IMR-90 (cell line): ENCODE measurements around the gene TTC23. TPM values are rescaled to one million over a fixed set of nuclear protein-coding genes. Genes with fewer than 3 reads are reported as not detected.

Experiments used
- ATAC-seq: fragments of 200-7000 bp; cut with Tn5 transposase; 2 replicates; pipeline ENCODE4 v1.9.1; 2020; ENCODE audit warnings: low read depth, mild to moderate bottlenecking, moderate library complexity
- BruUV-seq: library from RNA; stranded (reverse); fragments of 400-500 nt; replicated peaks from 2 replicates; lab custom pipeline; 2021; lab: Mats Ljungman, UMichigan
- CTCF ChIA-PET: fragments of 300-600 bp; formaldehyde crosslinking; extraction: SDS; loops from one replicate; lab custom pipeline; 2021; ENCODE audit warnings: antibody characterized with exemption; lab: Yijun Ruan, JAX
- POLR2A ChIA-PET: fragments of 300-600 bp; sonication (Branson Sonifier 250); formaldehyde crosslinking; loops from one replicate; lab custom pipeline; 2022; ENCODE audit warnings: antibody characterized with exemption; ENCODE audit not compliant: unreplicated experiment; lab: Charles Lee
- DNase-seq: peaks from one replicate; pipeline ENCODE4 v3.0.0; 2013
- H2AFZ ChIP-seq: replicated peaks from 2 replicates; pipeline ENCODE3; 2013; ENCODE audit warnings: low read length, mild to moderate bottlenecking; ENCODE audit not compliant: poor library complexity
- H2AK5ac ChIP-seq: 2 replicates; pipeline ENCODE4 v1.6.1; 2013; ENCODE audit warnings: low read depth, low read length, inconsistent platforms
- H2AK9ac ChIP-seq: replicated peaks from 2 replicates; pipeline ENCODE3; 2013; ENCODE audit warnings: mild to moderate bottlenecking, low read depth, low read length, moderate library complexity; ENCODE audit not compliant: poor library complexity
- H2BK120ac ChIP-seq: 2 replicates; pipeline ENCODE4 v1.6.1; 2013; ENCODE audit warnings: low read depth, low read length, inconsistent platforms
- H2BK15ac ChIP-seq: 3 replicates; pipeline ENCODE4 v1.6.1; 2013; ENCODE audit warnings: low read depth, low read length, inconsistent platforms
- H2BK20ac ChIP-seq: 2 replicates; pipeline ENCODE4 v1.6.1; 2013; ENCODE audit warnings: low read depth, mild to moderate bottlenecking, inconsistent platforms, low read length, moderate library complexity
- H2BK5ac ChIP-seq: 2 replicates; pipeline ENCODE4 v1.6.1; 2013; ENCODE audit warnings: mild to moderate bottlenecking, low read depth, low read length, inconsistent platforms; ENCODE audit not compliant: poor library complexity, severe bottlenecking
- H3K14ac ChIP-seq: replicated peaks from 2 replicates; pipeline ENCODE4 v1.6.1; 2013; ENCODE audit warnings: low read depth, low read length, inconsistent platforms
- H3K18ac ChIP-seq: 2 replicates; pipeline ENCODE4 v1.6.1; 2013; ENCODE audit warnings: low read depth, low read length, control low read depth
- H3K23ac ChIP-seq: 2 replicates; pipeline ENCODE4 v1.6.1; 2013; ENCODE audit warnings: low read depth, low read length, inconsistent platforms
- H3K27ac ChIP-seq: 2 replicates; pipeline ENCODE4 v1.5.1; 2013; ENCODE audit warnings: mild to moderate bottlenecking, control low read depth, low read length; ENCODE audit not compliant: insufficient read depth
- H3K27me3 ChIP-seq: 2 replicates; pipeline ENCODE4 v1.6.1; 2013; ENCODE audit warnings: low read length; ENCODE audit not compliant: control insufficient read depth, insufficient read depth
- H3K36me3 ChIP-seq: 2 replicates; pipeline ENCODE4 v1.6.1; 2013; ENCODE audit warnings: low read length, mixed read lengths; ENCODE audit not compliant: control insufficient read depth, insufficient read depth
- H3K4ac ChIP-seq: 2 replicates; pipeline ENCODE4 v1.6.1; 2013; ENCODE audit warnings: low read depth, low read length, inconsistent platforms
- H3K4me1 ChIP-seq: 2 replicates; pipeline ENCODE4 v1.6.1; 2013; ENCODE audit warnings: low read length, mixed read lengths; ENCODE audit not compliant: control insufficient read depth, insufficient read depth
- H3K4me2 ChIP-seq: 2 replicates; pipeline ENCODE4 v1.6.1; 2013; ENCODE audit warnings: low read depth, mild to moderate bottlenecking, control low read depth, low read length, moderate library complexity
- H3K4me3 ChIP-seq: 2 replicates; pipeline ENCODE4 v1.5.1; 2013; ENCODE audit warnings: low read depth, mild to moderate bottlenecking, control low read depth, low read length, moderate library complexity; ENCODE audit not compliant: insufficient read depth
- H3K56ac ChIP-seq: 2 replicates; pipeline ENCODE4 v1.6.1; 2013; ENCODE audit warnings: low read length, inconsistent platforms; ENCODE audit not compliant: insufficient read depth; ENCODE audit errors: extremely low read depth
- H3K79me1 ChIP-seq, 2 experiments: 2 replicates each; pipeline ENCODE4 v1.6.1; 2013; ENCODE audit warnings: low read length in 2 of 2, inconsistent platforms in 1 of 2, low read depth in 1 of 2
- H3K9ac ChIP-seq: 2 replicates; pipeline ENCODE4 v1.6.1; 2013; ENCODE audit warnings: low read depth, low read length, control low read depth
- H3K9me1 ChIP-seq: 2 replicates; pipeline ENCODE4 v1.6.1; 2013; ENCODE audit warnings: low read length, inconsistent platforms; ENCODE audit not compliant: insufficient read depth
- H3K9me3 ChIP-seq: 2 replicates; pipeline ENCODE4 v1.6.1; 2013; ENCODE audit warnings: low read length; ENCODE audit not compliant: control insufficient read depth, insufficient read depth
- H4K20me1 ChIP-seq: 2 replicates; pipeline ENCODE4 v1.6.1; 2013; ENCODE audit warnings: low read length, inconsistent platforms; ENCODE audit not compliant: insufficient read depth
- H4K5ac ChIP-seq: 2 replicates; pipeline ENCODE4 v1.6.1; 2013; ENCODE audit warnings: mild to moderate bottlenecking, low read depth, low read length, control low read depth
- H4K8ac ChIP-seq, 2 experiments: 2 replicates each; pipeline ENCODE4 v1.6.1; 2013; ENCODE audit warnings: low read depth in 2 of 2, low read length in 2 of 2, control low read depth in 1 of 2, inconsistent platforms in 1 of 2
- H4K91ac ChIP-seq: 2 replicates; pipeline ENCODE4 v1.6.1; 2013; ENCODE audit warnings: low read depth, low read length, inconsistent platforms; ENCODE audit not compliant: insufficient read depth
- NFE2L2 ChIP-seq: fragments of 150-350 bp; IDR thresholded peaks from 2 replicates; pipeline ENCODE4 v1.6.1; 2016; ENCODE audit warnings: low read depth, mild to moderate bottlenecking, low read length
- WGBS, 2 experiments: methylation state at CpG; one replicate each; pipeline versions ENCODE4 v1.1.5 to v1.1.7; 2013; ENCODE audit warnings: missing lambda C conversion rate in 2 of 2; ENCODE audit not compliant: insufficient read length in 1 of 2; ENCODE audit errors: extremely low coverage in 2 of 2; 5-methylcytosine and 5-hydroxymethylcytosine counted together
- dilution Hi-C: fragments of 300-500 bp; cut with HindIII; formaldehyde crosslinking; loops from one replicate; pipeline ENCODE4 v1.14.3; 2018; ENCODE audit warnings: low sequenced_read_pairs; ENCODE audit not compliant: unreplicated experiment
- in situ Hi-C: fragments of 300-500 bp; cut with MboI; formaldehyde crosslinking; loops from 3 replicates; pipeline ENCODE4 v1.14.3; 2019; ENCODE audit warnings: low sequenced_read_pairs, inconsistent platforms, mixed read lengths
- intact Hi-C: fragments of 100-400 bp; cut with micrococcal nuclease; formaldehyde crosslinking; loops from 2 replicates; pipeline ENCODE4 v1.10.0; 2022
- polyA plus RNA-seq, 3 experiments: library from polyadenylated mRNA; depleted of rRNA; stranded (reverse); fragments of >200 nt; gene quantifications; 2 replicates each; pipeline ENCODE4 v1.2.3, GENCODE V29; 2012; ENCODE audit warnings: low replicate concordance in 1 of 3
- total RNA-seq: library from RNA; depleted of rRNA; stranded (reverse); fragments of >200 nt; gene quantifications from 2 replicates; pipeline ENCODE4 v1.2.3, GENCODE V29; 2012

The TTC23 gene
- total and polyA plus RNA-seq, 2 of the 4 experiments (the other 2 are of a cell fraction): 7.8 to 29.8 TPM

- Histone ChIP-seq H2BK5ac (no peak overlapping the region), H2AK9ac (no peak overlapping the region), H4K5ac (no peak overlapping the region), H2BK120ac (no peak overlapping the region), H4K91ac (no peak overlapping the region), H4K20me1 (no peaks in the 10 kb centered on the region), H2BK15ac (no peak overlapping the region), H3K27ac (no peak overlapping the region), H2AK5ac (no peak overlapping the region), H3K4ac (no peak overlapping the region), H3K4me3 (no peak overlapping the region), H3K9me3 (no peaks in the 10 kb centered on the region), H2BK20ac (no peak overlapping the region), H4K8ac (no peak overlapping the region), H3K36me3 (peaks cover 5% of the 10 kb centered on the region), H3K4me2 (no peak overlapping the region), H3K18ac (no peak overlapping the region), H3K9me1 (0 out of 2 replicates have a peak, but pooled peaks cover 3% of the 10 kb centered on the region), H3K23ac (no peak overlapping the region), H3K79me1 (no peaks in the 10 kb centered on the region; a peak in 1 of 4 replicates), H2AFZ (no peak overlapping the region), H3K14ac (no peak overlapping the region), H3K56ac (no peak overlapping the region), H3K4me1 (peaks cover 4% of the 10 kb centered on the region), H3K27me3 (no peaks in the 10 kb centered on the region), H3K9ac (no peak overlapping the region)
- ChIA-PET CTCF (no interaction called here), POLR2A (no interaction called here)
- WGBS, 2 experiments: no CpG with 5 or more reads among the region's 4 CpGs
- in situ Hi-C loops (no loop called here), intact Hi-C loops (no loop called here), dilution Hi-C loops (no loop called here)
- no TSS peak for BruUV-seq
- ATAC-seq (no peak), DNase-seq (no peak)
- no peak for TF ChIP-seq NFE2L2
These were observed 63.8 kb downstream of the TTC23 start for GRCh38 chr15:99185414-99186130.
